Kidney epithelial cell (primary cell): ENCODE data around the gene PARK7. TPM values are rescaled to one million over a fixed set of nuclear protein-coding genes. Genes with fewer than 3 reads are reported as not detected.

Experiments
- DNase-seq: peaks from one replicate; pipeline ENCODE4 v3.0.0-alpha.2; 2010; ENCODE audit warnings: low read depth
- H3K27me3 ChIP-seq: 2 replicates; pipeline ENCODE4 v1.6.0; 2011; ENCODE audit warnings: low read length; ENCODE audit not compliant: control insufficient read depth, insufficient read depth
- H3K36me3 ChIP-seq: 2 replicates; pipeline ENCODE4 v1.5.1; 2011; ENCODE audit warnings: low read length; ENCODE audit not compliant: control insufficient read depth, insufficient read depth
- H3K4me3 ChIP-seq: 2 replicates; pipeline ENCODE4 v1.5.1; 2011; ENCODE audit warnings: low read depth, mild to moderate bottlenecking, control low read depth, low read length
- CTCF ChIP-seq: IDR thresholded peaks from 2 replicates; pipeline ENCODE4 v1.5.1; 2011; ENCODE audit warnings: mild to moderate bottlenecking, moderate library complexity, low read length, control low read depth, inconsistent platforms; ENCODE audit not compliant: insufficient read depth, poor library complexity, severe bottlenecking
- total RNA-seq: library from RNA; depleted of rRNA; stranded (reverse); fragments of >200 nt; gene quantifications from 2 replicates; pipeline ENCODE4 v1.2.3, GENCODE V29; 2015

Gene PARK7
- total RNA-seq, 1 donor from 2014 or later, result 228 TPM

DNA sequence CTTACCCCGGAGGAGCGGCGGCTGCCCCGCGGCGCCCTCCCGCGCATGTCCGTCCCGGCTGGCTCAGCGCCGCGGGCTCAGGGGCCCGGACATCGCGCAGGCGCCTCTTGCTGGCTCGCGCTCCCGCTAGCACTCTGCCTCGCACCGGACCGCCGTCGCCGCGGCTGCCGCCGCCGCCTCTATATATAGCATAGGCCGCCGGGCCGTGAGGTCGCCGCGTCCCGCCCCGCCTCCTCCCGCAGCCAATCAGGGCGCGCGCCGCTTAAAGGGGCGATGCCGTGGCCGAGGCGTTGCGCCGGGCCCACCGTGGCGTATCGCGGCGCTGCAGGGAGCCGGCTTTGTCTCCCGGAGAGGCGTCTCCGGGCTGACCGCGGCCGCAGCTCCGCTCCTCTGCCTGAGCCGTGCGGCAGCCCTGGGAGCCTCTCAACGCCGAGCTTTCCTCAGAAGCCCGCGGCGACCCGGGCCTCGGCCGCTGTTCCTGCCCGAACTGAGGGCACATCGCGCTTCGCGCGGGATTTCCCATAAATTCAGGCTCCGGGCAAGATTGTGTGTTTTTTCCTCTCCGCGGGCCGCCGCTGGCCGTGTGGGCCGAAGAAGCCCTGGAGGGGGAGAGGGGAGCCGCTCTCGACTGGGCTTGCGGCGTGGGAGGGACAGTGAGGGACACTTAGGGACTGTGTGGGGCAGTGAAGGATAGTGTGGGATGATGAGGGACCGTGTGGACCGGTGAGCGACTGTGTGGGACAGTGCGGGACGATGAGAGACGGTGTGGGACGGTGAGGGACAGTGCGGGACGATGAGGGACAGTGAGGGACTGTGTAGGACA, 64.9 kb downstream of the PARK7 start, which contains the start of gene ERRFI1:
ERRFI1 (minus strand) TSS at position 157 of the 823 bp plus-strand sequence. CDS start 10,690 bp downstream, outside the sequence.
- TF ChIP-seq CTCF, result no peak
- no peak for DNase-seq
- Histone ChIP-seq H3K27me3 (no peaks in the 10 kb centered on the region), H3K36me3 (no peaks in the 10 kb centered on the region), H3K4me3 (peak within 1 kb of the TSS; percentile 77)

DNA sequence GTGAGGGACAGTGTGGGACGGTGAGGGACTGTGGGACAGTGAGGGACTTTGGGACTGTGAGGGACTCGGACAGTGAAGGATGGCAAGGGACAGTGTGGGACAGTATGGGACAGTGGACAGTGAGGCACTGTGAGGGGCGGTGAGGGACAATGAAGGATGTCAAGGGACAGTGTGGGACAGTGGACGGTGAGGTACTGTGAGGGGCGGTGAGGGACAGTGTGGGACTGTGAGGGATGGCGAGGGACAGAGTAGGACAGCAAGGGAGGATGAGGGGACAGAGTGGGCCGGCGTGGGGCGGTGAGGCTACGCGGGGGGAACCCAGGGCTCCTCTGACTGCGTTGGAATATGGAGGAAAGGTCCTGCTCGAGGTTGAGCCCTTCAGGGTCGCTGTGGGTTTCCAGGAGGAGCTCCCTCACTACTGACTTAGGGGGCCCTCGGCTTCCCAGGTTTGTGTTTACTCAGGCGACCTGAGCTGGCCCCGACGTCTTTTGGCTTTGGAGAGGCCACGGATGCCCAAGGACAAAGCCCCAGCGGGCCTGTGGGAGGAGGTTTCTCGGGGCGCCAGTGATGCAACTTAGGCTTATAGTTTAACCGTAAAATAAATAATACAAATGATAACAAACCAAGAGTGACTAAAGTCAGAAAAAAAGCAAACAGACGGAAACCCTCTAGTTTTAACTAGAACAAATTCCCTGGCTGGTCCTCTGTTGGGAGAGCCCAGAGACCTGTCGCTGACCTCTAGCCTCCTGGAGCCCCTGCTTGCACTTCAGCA, 65.7 kb downstream of the PARK7 start:
- Histone ChIP-seq H3K27me3 (no peaks in the 10 kb centered on the region), H3K4me3 (peak overlapping the region; percentile 62), H3K36me3 (no peaks in the 10 kb centered on the region)
- no peak for DNase-seq
- no peak for TF ChIP-seq CTCF

DNA sequence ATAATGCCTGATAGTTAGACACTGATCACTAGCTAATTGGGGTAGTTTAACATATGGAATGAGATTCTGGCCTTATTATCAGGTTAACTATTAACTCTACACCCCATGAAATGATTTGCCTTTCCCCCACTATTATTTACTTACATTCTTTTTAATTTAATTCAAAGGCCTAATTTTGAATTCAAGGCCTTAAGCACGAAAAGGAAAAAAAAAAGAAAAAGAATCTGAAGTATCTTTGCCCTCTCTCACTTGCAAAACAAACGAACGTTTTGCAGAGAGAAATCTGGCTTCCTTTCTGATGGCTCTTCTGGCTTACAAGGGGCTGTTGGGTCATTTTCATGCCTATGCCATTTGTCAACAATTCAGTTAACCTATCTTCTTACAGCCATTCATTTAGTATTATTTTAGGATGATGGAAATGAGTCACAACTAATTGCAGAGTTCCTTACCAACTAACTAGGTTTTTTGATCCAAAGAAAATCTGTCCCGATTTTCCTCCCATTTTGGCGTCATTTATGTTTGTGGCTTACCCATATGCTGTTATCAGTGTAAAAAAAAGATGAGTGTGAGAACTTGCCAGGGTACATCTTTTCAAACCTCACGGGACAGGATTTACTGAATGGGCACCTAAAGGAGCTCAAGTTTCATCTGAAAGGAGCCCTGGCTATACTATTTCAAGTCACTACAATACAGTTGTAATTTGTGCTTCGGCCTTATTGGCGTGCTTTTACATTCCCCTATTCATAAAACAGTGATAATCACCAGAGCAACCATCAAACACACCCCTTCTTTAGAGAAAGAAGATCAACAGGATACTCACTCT, 66.4 kb downstream of the PARK7 start:
- DNase-seq, result no peak
- Histone ChIP-seq H3K36me3 (no peaks in the 10 kb centered on the region), H3K27me3 (no peaks in the 10 kb centered on the region), H3K4me3 (no peak overlapping the region)
- TF ChIP-seq CTCF, result no peak

DNA sequence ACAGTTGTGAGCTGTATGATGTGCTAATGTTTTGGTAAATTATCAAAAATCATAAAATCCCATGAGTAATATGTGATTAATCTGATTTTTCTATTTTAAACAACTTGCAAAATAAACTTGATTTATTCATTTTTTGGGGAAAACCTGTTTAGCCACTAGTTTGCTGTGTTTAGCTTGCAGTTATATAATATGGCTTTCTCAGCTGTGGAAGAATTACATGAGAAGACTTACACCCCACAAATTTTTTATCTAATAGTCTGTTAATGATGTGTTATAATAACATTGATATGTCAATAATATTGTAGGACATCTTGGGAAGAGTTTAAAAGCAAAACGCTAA, 67.0 kb downstream of the PARK7 start:
- TF ChIP-seq CTCF, result no peak
- no peak for DNase-seq
- Histone ChIP-seq H3K4me3 (no peak overlapping the region), H3K36me3 (no peaks in the 10 kb centered on the region), H3K27me3 (no peaks in the 10 kb centered on the region)

- TF ChIP-seq CTCF, result peak; percentile 52
- Histone ChIP-seq H3K27me3 (no peaks in the 10 kb centered on the region), H3K36me3 (no peaks in the 10 kb centered on the region), H3K4me3 (no peak overlapping the region)
- DNase-seq, result no peak
Observed at GRCh38 chr1:8031176-8031785, 69.8 kb downstream of the PARK7 start.
